ENCODE data around the gene GBP6. TPM values are rescaled to one million over a fixed set of nuclear protein-coding genes. Genes with fewer than 3 reads are reported as not detected.

Gene GBP6
- total RNA-seq: 0.31 TPM

GRCh38 chr1:89363638-89364536 is at the start of gene GBP6:
TSS of gene GBP6 (plus strand) at chr1:89364059. CDS start at chr1:89368552, 4,493 bp downstream.

Other genes with a start within 250 kb of the GBP6 start
- not detected for gene GBP2, start 237.9 kb upstream of the GBP6 start, total RNA-seq
- gene GBP7, start 188.1 kb upstream of the GBP6 start, total RNA-seq: not detected
- 1.3 TPM for gene GBP4, start 165.1 kb upstream of the GBP6 start, total RNA-seq
- gene GBP5, start 91.2 kb upstream of the GBP6 start, total RNA-seq: not detected
- gene LRRC8B, start 160.8 kb downstream of the GBP6 start, total RNA-seq: 26.6 TPM

Measured in parietal lobe (tissue), 1 donor.